HL-60 (cell line): Measurements from ENCODE around the gene LRRC4C.

Experiments used
- DNase-seq, 2 experiments: peaks; one replicate each; pipeline ENCODE4 v3.0.0-alpha.2; 2010 to 2020; ENCODE audit warnings: low read depth in 1 of 2, low spot score in 1 of 2
- H3K27ac ChIP-seq: fragments of 250-450 bp; sonication (Bioruptor Pico); replicated peaks from 2 replicates; pipeline ENCODE4 v1.5.1; 2020; ENCODE audit warnings: mild to moderate bottlenecking, moderate library complexity
- H3K27me3 ChIP-seq: fragments of 250-450 bp; sonication (Bioruptor Pico); 2 replicates; pipeline ENCODE4 v1.5.1; 2021; ENCODE audit warnings: mild to moderate bottlenecking, moderate library complexity; ENCODE audit not compliant: insufficient read depth, poor library complexity, severe bottlenecking
- H3K4me3 ChIP-seq: replicated peaks from 2 replicates; pipeline ENCODE4 v1.5.1; 2011; ENCODE audit warnings: mild to moderate bottlenecking, control low read depth, low read length; ENCODE audit not compliant: insufficient read depth
- GABPA ChIP-seq: IDR thresholded peaks from 2 replicates; pipeline ENCODE4 v1.6.1; 2012; ENCODE audit warnings: low read depth
- POLR2AphosphoS5 ChIP-seq: IDR thresholded peaks from 2 replicates; pipeline ENCODE4 v1.6.1; 2012; ENCODE audit warnings: low read depth
- SPI1 ChIP-seq: IDR thresholded peaks from 2 replicates; pipeline ENCODE4 v1.6.1; 2012; ENCODE audit warnings: low read depth, mild to moderate bottlenecking, borderline replicate concordance
- TF ChIP-seq, protein P1 (sequence below): IDR thresholded peaks from one replicate; pipeline ENCODE4 v1.5.1; 2011; ENCODE audit warnings: low read length, control low read depth, inconsistent platforms; ENCODE audit not compliant: insufficient read depth
- TF ChIP-seq, protein P2 (sequence below): IDR thresholded peaks from 2 replicates; pipeline ENCODE4 v1.6.1; 2012; ENCODE audit warnings: low read depth; ENCODE audit not compliant: insufficient replicate concordance

Gene LRRC4C

DNA sequence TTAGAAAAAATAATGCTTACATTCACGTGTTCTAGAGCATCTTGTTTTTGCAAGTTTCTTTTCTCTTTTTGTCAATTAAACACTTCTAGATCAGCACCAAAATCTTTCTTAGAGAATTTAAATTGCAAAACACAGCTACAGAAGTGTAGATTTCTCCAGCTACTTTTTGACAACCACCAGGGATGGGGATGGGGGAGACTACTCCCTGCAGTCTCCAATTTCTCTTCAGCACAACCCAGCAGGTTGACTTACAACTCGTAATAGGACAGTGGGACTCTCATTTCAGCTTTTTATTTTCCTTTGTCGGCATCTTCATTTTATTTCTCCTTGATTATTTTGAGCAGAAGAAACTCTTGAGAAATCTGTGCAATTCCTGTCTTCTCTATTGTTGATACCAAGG is 441.2 kb downstream of the LRRC4C start:
- H3K4me3 ChIP-seq: no peak overlapping the region
- no peak overlapping the region for H3K27ac ChIP-seq
- H3K27me3 ChIP-seq: no peaks in the 10 kb centered on the region
- no peak for DNase-seq
- TF ChIP-seq GABPA: no peak
- no peak for TF ChIP-seq POLR2AphosphoS5

DNA sequence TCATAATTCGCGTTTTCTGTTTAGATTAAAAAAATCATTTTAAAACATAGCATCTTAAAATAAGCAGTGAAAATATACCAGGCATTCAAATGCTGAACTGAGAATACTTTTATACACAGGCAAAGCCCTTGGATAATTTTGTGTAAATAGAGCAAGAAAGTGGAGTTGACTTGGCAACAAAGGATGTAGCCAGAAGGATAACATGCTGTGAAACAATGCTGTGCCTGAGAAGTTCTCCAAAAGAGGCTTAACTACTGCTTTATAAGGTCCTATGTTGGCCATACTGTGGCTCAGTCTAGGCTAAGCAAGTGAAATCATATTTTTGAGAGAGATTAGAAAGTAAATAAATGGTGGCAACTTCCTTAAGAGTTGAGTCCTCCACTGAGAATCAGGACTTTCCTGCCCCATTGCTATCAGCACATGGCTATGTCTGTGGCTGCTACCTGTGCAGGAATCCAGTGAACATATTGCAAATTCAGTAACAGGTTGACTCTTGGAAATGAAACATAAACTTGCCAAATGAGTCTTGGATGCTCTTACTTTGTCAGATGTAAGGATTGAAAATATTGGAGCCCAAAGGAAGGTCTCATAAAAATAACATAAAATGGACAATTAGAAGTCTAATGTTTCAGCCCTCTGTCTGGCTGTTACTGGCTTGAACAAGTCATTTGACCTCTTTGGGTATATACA is 448.9 kb downstream of the LRRC4C start:
- no peak for DNase-seq
- H3K4me3 ChIP-seq: no peak overlapping the region
- no peak overlapping the region for H3K27ac ChIP-seq
- TF ChIP-seq SPI1: no peak
- TF ChIP-seq GABPA: no peak
- TF ChIP-seq, protein P1, sequence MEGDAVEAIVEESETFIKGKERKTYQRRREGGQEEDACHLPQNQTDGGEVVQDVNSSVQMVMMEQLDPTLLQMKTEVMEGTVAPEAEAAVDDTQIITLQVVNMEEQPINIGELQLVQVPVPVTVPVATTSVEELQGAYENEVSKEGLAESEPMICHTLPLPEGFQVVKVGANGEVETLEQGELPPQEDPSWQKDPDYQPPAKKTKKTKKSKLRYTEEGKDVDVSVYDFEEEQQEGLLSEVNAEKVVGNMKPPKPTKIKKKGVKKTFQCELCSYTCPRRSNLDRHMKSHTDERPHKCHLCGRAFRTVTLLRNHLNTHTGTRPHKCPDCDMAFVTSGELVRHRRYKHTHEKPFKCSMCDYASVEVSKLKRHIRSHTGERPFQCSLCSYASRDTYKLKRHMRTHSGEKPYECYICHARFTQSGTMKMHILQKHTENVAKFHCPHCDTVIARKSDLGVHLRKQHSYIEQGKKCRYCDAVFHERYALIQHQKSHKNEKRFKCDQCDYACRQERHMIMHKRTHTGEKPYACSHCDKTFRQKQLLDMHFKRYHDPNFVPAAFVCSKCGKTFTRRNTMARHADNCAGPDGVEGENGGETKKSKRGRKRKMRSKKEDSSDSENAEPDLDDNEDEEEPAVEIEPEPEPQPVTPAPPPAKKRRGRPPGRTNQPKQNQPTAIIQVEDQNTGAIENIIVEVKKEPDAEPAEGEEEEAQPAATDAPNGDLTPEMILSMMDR: no peak
- TF ChIP-seq, protein P2, sequence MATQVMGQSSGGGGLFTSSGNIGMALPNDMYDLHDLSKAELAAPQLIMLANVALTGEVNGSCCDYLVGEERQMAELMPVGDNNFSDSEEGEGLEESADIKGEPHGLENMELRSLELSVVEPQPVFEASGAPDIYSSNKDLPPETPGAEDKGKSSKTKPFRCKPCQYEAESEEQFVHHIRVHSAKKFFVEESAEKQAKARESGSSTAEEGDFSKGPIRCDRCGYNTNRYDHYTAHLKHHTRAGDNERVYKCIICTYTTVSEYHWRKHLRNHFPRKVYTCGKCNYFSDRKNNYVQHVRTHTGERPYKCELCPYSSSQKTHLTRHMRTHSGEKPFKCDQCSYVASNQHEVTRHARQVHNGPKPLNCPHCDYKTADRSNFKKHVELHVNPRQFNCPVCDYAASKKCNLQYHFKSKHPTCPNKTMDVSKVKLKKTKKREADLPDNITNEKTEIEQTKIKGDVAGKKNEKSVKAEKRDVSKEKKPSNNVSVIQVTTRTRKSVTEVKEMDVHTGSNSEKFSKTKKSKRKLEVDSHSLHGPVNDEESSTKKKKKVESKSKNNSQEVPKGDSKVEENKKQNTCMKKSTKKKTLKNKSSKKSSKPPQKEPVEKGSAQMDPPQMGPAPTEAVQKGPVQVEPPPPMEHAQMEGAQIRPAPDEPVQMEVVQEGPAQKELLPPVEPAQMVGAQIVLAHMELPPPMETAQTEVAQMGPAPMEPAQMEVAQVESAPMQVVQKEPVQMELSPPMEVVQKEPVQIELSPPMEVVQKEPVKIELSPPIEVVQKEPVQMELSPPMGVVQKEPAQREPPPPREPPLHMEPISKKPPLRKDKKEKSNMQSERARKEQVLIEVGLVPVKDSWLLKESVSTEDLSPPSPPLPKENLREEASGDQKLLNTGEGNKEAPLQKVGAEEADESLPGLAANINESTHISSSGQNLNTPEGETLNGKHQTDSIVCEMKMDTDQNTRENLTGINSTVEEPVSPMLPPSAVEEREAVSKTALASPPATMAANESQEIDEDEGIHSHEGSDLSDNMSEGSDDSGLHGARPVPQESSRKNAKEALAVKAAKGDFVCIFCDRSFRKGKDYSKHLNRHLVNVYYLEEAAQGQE: no peak
- H3K27me3 ChIP-seq: no peaks in the 10 kb centered on the region

DNA sequence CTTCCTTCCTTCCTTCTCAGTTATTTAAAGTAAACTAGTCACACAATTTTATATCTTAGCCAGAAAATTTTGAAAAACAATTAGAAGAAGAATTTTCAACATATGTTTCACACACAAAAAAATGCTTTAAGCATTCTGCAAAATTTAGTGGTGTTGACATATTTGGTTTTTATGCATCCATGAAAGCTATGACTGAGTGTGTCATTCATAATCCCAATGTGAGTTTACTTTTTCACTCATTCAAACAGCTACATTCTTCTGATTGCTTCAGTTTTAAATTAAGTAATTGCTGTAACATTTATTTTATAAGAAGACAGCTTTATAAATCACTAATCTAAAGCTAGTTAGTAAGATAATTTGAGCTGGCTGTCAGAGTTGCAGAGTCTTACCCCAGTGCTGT is 453.5 kb downstream of the LRRC4C start:
- no peak overlapping the region for H3K27ac ChIP-seq
- H3K4me3 ChIP-seq: no peak overlapping the region
- no peaks in the 10 kb centered on the region for H3K27me3 ChIP-seq
- TF ChIP-seq GABPA: no peak
- TF ChIP-seq, protein P2: no peak
- no peak for TF ChIP-seq SPI1
- TF ChIP-seq, protein P1: no peak
- TF ChIP-seq POLR2AphosphoS5: no peak
- no peak for DNase-seq

DNA sequence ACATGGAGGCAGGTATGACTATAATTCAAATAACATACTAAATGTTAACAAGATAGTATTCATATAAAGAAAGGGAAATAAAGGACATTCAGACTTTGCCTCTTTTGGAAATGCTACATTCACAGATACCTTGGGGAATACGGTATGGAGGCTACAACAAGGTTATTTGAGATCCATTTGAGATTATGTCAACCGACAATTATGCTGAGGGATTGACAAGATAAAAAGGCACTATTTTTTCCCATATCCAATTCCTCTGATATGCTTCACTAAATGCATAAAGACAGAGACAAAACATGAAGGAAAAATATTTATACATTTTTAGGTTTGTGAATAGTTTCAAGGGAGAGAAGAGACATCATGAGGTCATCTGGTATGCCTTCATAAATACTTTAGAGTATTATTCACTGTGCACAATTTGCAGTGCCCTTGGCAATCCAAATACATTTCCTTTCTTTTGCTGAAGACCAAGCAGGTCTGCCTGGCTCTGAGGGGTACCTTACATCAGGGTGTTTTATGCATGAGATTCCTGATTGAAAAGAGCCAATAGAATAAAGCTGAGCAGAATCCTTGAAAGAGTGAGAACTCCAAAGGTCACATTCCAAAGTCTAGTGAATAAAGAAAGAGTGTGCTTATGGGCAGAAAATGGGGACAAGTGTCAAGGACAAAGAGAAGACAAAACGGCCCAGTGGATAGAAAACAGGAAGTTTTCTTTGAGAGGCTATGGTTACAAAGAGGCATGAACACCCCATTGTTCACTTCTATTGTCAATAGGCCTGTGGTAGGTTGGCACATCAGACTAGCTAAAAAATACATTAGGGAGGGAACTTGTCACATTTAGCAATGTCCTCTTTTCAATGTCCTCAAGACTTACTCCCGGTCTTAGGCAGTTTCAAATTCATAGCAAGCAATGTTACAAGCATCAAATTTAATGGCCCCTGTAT is 455.8 kb downstream of the LRRC4C start:
- Histone ChIP-seq H3K27ac (no peak overlapping the region), H3K4me3 (no peak overlapping the region), H3K27me3 (no peaks in the 10 kb centered on the region)
- TF ChIP-seq, protein P2: no peak
- TF ChIP-seq GABPA (no peak), POLR2AphosphoS5 (no peak)
- no peak for DNase-seq
